GM21367 (cell line): Measurements from ENCODE around the gene TEKT5.
"Not testable (repeated sequence)": the region's sequence is repeated elsewhere in the genome, so short reads cannot be mapped to it uniquely, and the experiment has no call there.

Experiments used
- ATAC-seq: cut with Tn5 transposase; IDR thresholded peaks from one replicate; pipeline ENCODE4 v1.9.1; 2021; ENCODE audit not compliant: unreplicated experiment

Gene TEKT5

DNA sequence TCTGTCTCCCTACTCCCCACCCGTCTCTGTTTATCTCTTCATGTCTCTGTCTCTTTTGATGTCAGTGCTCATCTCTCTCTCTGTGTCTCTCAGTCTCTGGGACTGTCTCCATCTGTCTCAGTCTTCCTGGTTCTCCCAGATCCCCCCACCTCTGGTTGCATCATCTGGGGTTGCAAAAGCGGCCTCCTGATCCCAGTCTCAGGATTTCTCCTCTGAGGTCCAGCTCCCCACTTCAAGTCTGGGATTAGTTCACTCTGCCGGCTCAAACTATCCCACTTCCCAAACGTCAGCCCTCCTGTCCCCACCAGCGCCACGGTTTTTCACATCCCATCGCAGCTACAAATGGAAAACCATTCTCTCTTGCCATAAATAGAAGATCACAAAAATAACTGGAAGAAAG, 9.0 kb downstream of the TEKT5 start:
- ATAC-seq: no peak

GRCh38 chr16:10684511-10685151, 10.1 kb downstream of the TEKT5 start:
- ATAC-seq: no peak

- ATAC-seq: no peak
These were observed 11.6 kb downstream of the TEKT5 start for GRCh38 chr16:10683170-10683569.

DNA sequence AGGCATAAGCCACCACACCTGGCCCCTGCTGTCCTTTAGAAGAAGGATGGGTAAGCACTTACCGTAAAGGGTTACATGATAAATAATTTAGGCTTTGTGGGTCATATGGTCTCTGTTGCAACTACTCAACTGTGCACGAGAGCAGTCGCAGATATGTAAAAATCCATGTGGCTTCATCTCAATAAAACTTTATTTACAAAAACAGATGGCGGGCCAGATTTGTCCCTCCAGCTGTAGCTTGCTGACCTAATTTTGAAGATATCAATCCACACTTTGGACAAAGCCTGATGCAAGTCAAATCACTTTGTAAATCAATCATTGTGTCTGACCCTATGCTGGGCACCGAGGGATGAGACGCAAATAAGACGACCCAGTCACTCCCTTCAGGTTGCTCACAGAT, 12.1 kb downstream of the TEKT5 start:
- ATAC-seq: no peak

GRCh38 chr16:10681310-10682308, 13.1 kb downstream of the TEKT5 start:
- ATAC-seq: no peak

GRCh38 chr16:10679921-10680320, 14.8 kb downstream of the TEKT5 start:
- ATAC-seq: no peak

DNA sequence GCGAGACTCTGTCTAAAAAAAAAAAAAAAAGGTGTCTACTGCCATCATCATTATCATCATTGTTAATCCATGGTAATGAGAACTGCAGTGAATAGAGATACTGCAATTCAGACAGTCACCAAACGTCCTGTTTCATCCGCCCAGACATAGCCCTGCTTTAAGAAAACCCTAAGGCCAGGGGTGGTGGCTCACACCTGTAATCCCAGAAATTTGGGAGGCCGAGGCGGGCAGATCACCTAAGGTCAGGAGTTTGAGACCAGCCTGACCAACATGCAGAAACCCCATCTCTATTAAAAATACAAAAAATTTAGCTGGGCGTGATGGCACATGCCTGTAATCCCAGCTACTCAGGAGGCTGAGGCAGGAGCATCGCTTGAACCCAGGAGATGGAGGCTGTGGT, 15.3 kb downstream of the TEKT5 start:
- ATAC-seq: not testable (repeated sequence)

- ATAC-seq: no peak
These were observed 16.1 kb downstream of the TEKT5 start for GRCh38 chr16:10678655-10679054.

GRCh38 chr16:10676284-10676683, 18.4 kb downstream of the TEKT5 start:
- ATAC-seq: no peak

- ATAC-seq: no peak
These were observed 18.9 kb downstream of the TEKT5 start for GRCh38 chr16:10675861-10676260.

DNA sequence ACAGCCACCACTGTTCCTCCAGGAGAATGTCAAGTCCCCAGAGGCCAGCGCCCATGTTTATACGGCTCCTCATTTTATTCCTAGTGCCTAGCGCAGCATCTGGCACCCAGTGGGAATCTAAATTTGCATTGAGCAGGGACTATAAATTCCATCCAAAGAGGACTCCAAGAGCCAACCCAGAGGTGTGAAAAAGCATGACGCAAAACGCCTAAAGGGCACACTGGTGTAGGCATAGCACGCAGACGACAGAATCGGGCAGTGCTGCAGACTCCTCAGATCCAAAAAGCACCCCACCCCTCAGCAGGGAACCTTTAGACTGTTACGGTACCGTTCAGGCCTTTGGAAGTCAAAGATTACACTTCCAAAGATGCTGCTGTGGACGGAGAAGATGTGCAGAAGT, 19.5 kb downstream of the TEKT5 start:
- ATAC-seq: no peak

- no peak for ATAC-seq
These were observed 23.0 kb downstream of the TEKT5 start for GRCh38 chr16:10671729-10672128.

DNA sequence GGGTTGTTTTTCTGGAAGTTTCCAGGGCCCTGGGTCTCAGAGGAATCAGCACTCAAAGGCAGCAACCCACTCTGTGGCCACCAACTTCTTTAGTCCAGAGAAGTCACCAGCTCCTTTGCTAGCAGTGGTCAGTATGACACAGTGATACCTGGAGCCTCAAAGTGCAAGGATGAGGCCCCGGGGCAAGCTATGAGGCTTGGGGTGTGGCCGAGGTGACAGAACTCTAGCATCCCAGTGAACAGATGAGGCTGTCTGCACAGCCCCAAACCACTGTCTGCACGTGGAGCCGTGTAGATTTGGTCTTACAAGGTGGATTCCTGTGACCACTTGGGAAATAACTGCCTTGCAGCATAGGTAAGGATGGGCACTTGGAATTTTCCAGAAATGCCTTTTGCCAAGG, 24.9 kb downstream of the TEKT5 start:
- ATAC-seq: no peak

DNA sequence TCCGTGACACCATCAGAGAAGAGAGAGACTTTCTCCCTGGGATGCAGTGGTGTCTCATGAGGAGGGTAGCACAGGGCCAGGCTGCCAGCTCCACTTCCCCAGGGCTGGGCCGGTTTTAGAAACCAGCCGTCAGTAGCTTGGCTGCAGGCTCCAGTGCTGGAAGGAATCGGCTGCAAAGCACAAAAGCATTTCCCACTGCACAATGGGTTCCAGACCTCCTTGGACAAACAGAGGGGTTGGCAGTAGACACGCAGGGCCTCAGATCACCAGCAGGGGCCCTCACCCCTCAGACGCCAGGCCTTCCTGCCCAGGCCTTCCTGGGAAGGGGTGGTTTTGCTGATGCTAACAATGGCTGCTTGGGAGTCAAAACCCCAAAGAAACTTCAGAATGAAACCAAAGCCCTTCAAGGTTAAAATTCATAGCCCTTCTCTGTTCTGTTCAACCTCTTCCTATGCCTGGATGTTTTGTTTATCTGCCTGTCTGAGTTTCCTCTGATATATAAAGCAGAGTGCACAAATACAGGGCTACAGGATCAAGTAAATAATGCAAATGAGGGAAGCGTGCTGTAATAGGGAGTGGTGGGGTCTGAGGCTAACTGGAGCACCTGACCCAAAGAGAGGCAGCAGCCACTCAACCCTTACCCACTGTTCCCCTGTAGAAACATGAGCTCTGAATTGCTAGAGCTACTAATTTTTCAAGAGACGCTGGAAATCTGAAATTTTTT, 26.2 kb downstream of the TEKT5 start:
- ATAC-seq: no peak

DNA sequence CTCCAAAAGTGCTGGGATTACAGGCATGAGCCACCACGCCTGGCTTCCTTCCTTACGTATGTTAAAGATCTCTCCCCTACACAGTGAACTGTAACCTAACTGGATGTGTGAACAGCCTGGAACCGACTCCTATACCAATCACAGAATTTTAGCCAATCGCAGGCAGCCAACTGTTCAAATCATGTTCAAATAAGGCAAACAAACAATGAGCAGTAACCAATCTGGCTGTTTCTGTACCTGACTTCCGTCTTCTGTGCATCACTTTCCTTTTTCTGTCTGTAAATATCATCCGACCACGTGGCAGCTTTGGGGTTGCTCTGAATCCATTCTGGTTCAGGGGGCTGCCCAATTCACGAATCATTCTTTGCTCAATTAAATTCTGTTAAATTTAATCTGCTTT, 27.5 kb downstream of the TEKT5 start:
- ATAC-seq: no peak

GRCh38 chr16:10666291-10666690, 28.4 kb downstream of the TEKT5 start:
- no peak for ATAC-seq

GRCh38 chr16:10665166-10665565, 29.6 kb downstream of the TEKT5 start:
- no peak for ATAC-seq

DNA sequence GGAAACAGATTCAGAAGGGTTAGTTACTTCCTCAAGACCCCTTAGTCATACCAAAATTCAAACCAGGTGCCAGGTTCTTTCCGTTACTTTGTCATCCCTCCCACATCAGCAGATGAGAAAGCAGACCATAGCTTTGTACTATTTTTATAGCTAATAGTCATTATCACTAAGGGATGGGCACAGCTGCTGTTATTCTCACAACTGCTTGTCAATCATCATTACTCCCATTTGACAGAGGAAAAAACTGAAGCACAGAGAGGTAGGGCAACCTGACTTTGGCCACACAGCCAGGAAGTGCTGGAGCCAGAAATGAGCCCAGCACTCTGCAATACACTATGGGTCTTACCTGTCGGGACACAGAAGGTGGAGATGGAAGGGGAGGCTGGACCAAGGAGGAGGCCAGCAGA, 30.0 kb downstream of the TEKT5 start:
- no peak for ATAC-seq

DNA sequence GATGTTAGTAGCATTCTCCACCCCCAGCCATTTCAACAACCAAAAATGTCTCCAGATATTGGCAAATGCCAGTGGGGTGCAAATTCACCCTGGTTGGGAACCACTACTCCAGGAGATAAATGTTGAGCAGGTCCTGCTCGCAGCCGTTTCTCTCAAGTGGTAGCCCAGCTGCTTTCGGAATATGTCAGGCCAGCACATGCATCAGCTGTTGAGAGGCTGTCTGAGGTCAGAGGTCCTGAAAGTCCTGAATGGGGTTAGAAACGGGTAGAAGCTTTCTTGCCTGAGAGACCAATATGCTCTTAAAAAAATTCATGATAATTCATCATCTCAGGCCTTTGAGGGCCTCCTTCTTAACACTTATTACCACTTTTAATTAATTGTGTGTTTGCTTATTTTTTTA, 31.0 kb downstream of the TEKT5 start:
- no peak for ATAC-seq

- no peak for ATAC-seq
These were observed 31.6 kb downstream of the TEKT5 start for GRCh38 chr16:10663146-10663545.

GRCh38 chr16:10662212-10662611, 32.5 kb downstream of the TEKT5 start:
- no peak for ATAC-seq

DNA sequence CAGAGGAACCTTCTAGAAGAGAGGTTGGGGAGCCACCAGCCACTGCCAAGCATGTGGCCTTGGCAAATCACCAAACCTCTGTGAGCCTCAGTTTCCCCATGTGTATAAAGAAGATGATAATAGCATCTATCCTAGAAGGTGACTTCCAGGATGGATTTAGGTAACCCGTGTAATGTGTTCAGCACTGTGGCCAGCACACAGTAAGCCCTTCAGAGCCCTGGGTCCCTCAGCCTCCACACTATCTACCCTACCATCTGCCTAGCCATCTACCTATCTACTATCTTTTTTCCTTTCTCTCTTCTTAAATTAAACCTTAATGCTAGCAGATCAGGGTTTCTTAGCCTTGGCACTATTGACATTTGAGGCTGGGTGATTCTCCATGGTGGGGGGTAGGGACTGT, 33.0 kb downstream of the TEKT5 start:
- no peak for ATAC-seq
